SW480 (cell line): ENCODE data around the gene PRKCSH.
"Not testable (repeated sequence)": the region's sequence is repeated elsewhere in the genome, so short reads cannot be mapped to it uniquely, and the experiment has no call there.

Source experiments
- DNase-seq: peaks from one replicate; pipeline ENCODE4 v3.0.0-alpha.2; 2016; ENCODE audit warnings: low spot score

The PRKCSH gene

DNA sequence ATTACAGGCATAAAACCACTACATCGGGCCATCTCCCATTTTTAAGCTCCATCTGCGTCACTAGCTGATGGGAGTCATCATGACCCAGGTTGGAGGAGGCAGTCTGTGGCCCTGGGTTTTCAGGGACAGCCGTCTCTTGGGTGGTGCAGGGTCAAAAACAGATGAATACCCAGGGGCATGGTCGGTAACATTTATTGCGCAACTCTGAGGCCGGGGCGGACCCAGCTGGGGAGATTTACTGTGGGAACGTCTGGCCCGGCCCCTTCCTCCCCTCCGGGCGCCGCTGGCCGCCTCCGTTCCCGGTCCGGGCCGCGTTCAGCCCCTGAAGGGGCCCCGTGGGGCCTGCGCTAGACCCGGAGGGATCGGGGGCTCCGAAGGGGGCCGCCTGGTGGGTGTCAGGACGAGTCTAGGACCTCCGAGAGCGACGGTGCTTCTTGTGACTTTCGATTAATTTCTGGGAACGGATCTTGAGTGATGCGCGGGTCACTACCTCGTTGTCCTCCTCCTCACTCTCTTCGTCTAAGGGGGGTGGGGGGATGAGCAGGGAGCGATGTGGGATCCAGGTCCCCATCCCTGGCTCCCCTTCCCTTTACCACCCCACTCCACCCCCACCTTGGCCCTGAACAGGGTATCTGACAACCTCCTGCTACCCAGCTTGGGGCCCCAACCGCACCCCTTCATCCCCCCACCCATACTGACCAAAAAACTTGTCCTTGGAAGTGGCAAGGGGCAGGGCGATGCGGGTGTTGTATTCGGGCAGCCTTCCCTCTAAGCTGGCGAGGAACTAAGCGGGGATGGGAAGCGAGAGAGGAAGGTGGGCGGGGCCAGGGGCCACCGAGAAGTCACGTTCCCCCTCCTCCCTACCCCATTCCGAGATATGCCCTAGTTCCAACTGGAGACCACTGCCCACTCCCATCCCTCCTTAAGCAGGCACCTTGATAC is 14.7 kb upstream of the PRKCSH start:
- no peak for DNase-seq

- no peak for DNase-seq
Measured at GRCh38 chr19:11421371-11422098, 13.9 kb upstream of the PRKCSH start.

- DNase-seq = no peak
Measured at GRCh38 chr19:11422163-11423065, 13.0 kb upstream of the PRKCSH start.

DNA sequence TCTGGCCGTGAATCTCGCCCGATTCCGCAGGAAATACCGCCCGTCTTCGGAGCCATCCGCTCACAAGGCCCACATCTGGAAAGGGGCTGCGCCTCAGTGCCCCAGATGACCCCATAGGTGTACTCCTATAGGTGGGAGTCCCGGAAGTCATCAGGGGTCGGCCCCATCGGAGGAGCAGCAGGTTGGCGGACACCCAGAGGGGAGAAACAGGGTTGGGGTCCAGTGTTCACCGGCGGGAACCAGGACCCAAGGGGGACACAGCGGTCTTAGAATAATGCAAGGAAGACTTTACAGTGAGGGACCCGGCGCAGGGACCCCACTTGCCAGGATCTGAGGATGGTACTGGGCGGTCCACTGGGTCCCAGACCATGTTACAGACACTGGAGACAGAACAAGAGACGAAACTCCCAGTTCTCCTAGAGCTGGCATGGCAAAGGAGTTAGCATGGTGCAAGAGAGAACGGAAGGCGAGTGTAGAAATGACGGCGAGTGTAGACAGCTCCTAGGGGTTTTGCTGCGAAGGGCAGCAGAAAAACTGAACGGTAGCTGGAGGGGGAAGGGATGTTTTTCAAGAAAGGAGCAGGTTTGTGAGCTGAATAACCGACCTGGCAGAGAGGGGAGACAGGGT is 12.2 kb upstream of the PRKCSH start:
- no peak for DNase-seq

- no peak for DNase-seq
Measured at GRCh38 chr19:11423791-11424181, 11.6 kb upstream of the PRKCSH start.

- no peak for DNase-seq
Measured at GRCh38 chr19:11425719-11426457, 9.5 kb upstream of the PRKCSH start.

DNA sequence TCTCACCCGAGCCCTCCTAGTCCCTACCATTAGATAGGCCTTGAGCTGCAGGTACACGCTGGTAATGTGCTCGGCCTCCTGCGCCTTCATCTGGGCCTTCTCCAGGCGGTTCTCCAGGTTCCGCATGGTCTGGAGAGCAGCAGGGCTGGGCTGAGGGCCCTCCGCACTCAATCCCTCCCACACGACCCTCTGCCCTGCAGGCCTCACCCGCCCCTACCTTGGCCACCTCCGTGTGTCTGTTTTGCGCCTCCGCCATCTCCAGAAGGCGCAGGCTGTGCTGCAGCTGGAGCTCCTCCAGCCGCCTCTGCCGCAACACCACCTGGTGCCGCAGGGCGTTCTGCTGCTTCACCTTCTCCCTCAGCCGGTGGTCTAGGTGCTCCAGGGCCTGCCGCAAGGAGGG is 8.8 kb upstream of the PRKCSH start:
- DNase-seq = no peak

GRCh38 chr19:11433526-11433925 is 1.9 kb upstream of the PRKCSH start:
- DNase-seq = not testable (repeated sequence)

GRCh38 chr19:11434703-11435056 is 755 bp upstream of the PRKCSH start:
- DNase-seq = no peak

DNA sequence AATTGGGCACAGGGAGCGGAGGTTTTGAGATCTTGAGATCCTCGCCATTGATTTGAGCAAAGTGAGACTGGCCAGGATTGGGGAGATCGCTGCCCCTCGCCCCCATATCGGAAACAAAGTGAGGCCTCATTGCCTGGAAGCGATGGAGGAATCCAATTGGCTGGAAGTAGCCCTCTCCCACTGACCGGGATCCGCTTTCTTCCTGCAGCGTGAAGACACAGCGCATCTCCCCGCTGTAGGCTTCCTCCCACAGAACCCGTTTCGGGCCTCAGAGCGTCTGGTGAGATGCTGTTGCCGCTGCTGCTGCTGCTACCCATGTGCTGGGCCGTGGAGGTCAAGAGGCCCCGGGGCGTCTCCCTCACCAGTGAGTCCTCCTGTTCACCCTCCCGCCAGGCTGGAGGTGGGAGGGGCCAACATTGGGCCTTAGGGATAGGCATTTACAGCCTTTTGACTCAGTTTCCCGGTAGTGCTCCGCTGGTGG is 438 bp downstream of the PRKCSH start:
- DNase-seq = no peak

DNA sequence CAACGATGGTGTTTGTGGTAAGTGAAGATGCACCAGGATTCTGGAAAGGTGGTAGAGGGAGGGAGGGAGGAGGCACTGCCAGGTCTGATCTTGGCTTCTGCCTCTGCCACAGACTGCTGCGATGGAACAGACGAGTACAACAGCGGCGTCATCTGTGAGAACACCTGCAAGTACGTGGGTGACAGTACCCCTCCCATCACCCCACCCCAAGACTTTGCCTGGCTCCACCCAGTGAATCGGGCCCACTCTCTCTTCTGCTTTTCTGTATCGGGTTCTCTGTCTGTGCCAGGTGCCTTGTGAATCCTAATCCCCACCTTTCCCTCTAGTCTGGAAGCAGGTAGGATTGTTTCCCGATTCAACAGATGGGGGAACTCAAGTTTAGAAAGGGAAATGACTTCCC is 2.5 kb downstream of the PRKCSH start:
- no peak for DNase-seq

- DNase-seq = no peak
Measured at GRCh38 chr19:11444059-11444458, 8.6 kb downstream of the PRKCSH start.

DNA sequence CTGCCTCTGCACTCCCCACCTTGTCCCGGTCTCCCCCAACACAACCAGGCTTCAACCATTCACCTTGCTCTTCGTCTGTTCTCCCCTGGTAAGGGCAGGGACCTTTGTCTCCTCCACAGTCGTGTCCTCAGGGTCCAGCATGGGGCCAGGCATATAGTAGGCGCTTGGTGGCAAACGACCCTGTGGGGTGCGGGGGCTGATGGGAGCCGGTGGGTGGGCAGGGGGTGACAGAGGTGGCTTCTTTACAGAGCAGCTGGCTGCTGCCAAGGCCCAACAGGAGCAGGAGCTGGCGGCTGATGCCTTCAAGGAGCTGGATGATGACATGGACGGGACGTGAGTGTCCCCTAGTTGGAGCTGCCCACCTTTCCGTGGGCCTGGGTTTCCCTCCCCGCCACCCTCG is 9.7 kb downstream of the PRKCSH start:
- DNase-seq = no peak

DNA sequence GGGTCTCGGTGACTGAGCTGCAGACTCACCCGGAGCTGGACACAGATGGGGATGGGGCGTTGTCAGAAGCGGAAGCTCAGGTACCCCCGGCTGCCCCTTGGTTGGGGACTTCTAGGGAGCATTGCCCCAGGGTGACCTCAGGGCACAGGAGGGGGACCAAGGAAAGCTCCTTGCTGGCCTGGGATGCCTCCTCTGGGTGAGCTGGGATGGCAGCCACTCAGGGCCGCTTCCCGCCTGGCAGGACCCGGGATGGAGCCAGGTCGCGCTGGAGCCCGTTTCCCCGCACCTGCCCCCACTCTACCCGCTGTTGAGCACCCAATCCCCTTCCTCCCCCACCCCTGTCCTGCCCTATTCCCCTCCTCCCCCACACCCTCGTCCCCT is 10.8 kb downstream of the PRKCSH start:
- no peak for DNase-seq

DNA sequence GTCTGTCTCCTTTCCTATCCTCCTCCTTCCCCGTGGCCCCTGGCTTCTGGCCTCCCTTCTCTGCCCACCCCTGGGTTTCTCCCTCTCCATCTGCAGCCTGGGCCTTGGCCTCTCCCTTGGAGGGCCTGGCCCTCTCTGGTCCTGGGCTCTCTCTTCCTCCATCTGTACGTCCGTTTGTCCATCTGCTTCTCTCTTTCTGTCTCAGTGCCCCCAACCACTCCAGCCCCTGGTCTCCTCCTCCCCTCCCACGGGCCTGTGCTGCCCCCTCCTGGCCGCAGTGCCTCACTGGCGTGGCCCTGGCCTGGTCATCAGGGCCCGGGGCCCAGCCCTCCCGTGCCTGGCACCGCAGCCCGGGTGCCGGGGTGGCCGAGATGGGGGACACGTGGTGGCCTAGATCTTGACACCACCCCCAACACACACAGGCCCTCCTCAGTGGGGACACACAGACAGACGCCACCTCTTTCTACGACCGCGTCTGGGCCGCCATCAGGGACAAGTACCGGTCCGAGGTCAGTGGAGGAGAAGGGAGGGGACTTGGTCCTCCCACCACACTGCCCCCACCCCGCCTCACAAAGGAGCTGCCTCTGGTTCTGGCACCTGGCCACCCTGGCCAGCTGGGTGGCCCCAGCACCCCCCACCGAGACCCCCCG is 11.3 kb downstream of the PRKCSH start:
- DNase-seq = no peak

- no peak for DNase-seq
Measured at GRCh38 chr19:11447347-11448262, 12.2 kb downstream of the PRKCSH start.

GRCh38 chr19:11448410-11448809 is 13.0 kb downstream of the PRKCSH start:
- no peak for DNase-seq

- no peak for DNase-seq
Measured at GRCh38 chr19:11448923-11449554, 13.6 kb downstream of the PRKCSH start.
